ENCODE data around the gene AAK1. TPM values are rescaled to one million over a fixed set of nuclear protein-coding genes. Genes with fewer than 3 reads are reported as not detected.
A peak's percentile ranks its signal among the peaks of the same experiment; 100 is the strongest.

The AAK1 gene
- total and polyA plus RNA-seq, 2 donors (not counting 3 experiments of a cell fraction or from before 2014, with no cell fraction given) = 31.0 to 127 TPM

- peaks cover 36% of the 10 kb centered on the region for H3K4me1 ChIP-seq (ENCODE audit: control insufficient read depth, extremely low read depth, insufficient read depth, low read length)
- no peaks in the 10 kb centered on the region for H3K9me3 ChIP-seq (replicated peaks; ENCODE audit: control insufficient read depth, insufficient read depth, low read length)
- CTCF ChIA-PET = no interaction called here
- no TSS peak for BruUV-seq (replicated peaks)
- dilution Hi-C loops (cut with MboI; ENCODE audit: extremely low pct_ligation_motif_present, low sequenced_read_pairs) (no loop called here), intact Hi-C loops (cut with micrococcal nuclease) (no loop called here)
- H3K36me3 ChIP-seq (ENCODE audit: control insufficient read depth in 2 of 2, extremely low read depth in 1 of 2, insufficient read depth in 2 of 2, low read length in 2 of 2) = no peaks in the 10 kb centered on the region
- H3K4me3 ChIP-seq (replicated peaks in 1 of 3; ENCODE audit: insufficient read depth in 1 of 3, low read depth in 1 of 3, low read length in 3 of 3) = no peak overlapping the region
- H3K4me2 ChIP-seq (ENCODE audit: insufficient read depth, low read length) = no peak overlapping the region
- TF ChIP-seq GATA2 (IDR thresholded peaks at IDR 0.05; ENCODE audit: insufficient read depth, insufficient read length, low read depth, low read length) (no peak), CTCF (IDR thresholded peaks at IDR 0.05; ENCODE audit: extremely low read depth in 1 of 2, insufficient read depth in 1 of 2, low read depth in 1 of 2, low read length in 2 of 2) (no peak), FOS (IDR thresholded peaks at IDR 0.05; ENCODE audit: borderline replicate concordance, insufficient read depth, low read length) (no peak), MYC (IDR thresholded peaks at IDR 0.05; ENCODE audit: low read depth, low read length) (no peak), MAX (IDR thresholded peaks at IDR 0.05; ENCODE audit: insufficient read depth, insufficient read length) (no peak), EZH2 (IDR thresholded peaks at IDR 0.05; ENCODE audit: borderline replicate concordance, low read depth, low read length, severe bottlenecking) (no peak), POLR2A (IDR thresholded peaks at IDR 0.05; ENCODE audit: low read depth, low read length) (no peak), POLR2AphosphoS5 (IDR thresholded peaks at IDR 0.05; ENCODE audit: insufficient read depth, low read depth, low read length) (no peak), JUN (IDR thresholded peaks at IDR 0.05; ENCODE audit: borderline replicate concordance, insufficient read depth, insufficient read length, low read depth) (no peak)
- no peak overlapping the region for H2AFZ ChIP-seq (ENCODE audit: low read depth, low read length)
- POLR2A ChIA-PET = no interaction called here
- H3K9ac ChIP-seq (replicated peaks; ENCODE audit: extremely low read depth, insufficient read depth, low read length) = no peak overlapping the region
- no peaks in the 10 kb centered on the region for H3K9me1 ChIP-seq (replicated peaks; ENCODE audit: control insufficient read depth, extremely low read depth, insufficient read depth, low read length)
- no peaks in the 10 kb centered on the region for H3K27me3 ChIP-seq (ENCODE audit: control insufficient read depth in 2 of 2, insufficient read depth in 2 of 2, low read length in 2 of 2)
- H4K20me1 ChIP-seq (replicated peaks; ENCODE audit: control insufficient read depth, extremely low read depth, insufficient read depth, low read length) = no peaks in the 10 kb centered on the region
- FAIRE-seq = no peak
- no peak overlapping the region for H3K27ac ChIP-seq (ENCODE audit: insufficient read depth, low read depth, low read length)
- peak; percentile 25 for DNase-seq (ENCODE audit: low read depth, low spot score)
- H3K79me2 ChIP-seq (ENCODE audit: control insufficient read depth, insufficient read depth, low read length) = no peaks in the 10 kb centered on the region
Observed at GRCh38 chr2:69685321-69686048, 41.9 kb upstream of the AAK1 start.

Measured in endothelial cell of umbilical vein (primary cell).